ENCODE results near the gene BUB3.

BUB3 gene

DNA sequence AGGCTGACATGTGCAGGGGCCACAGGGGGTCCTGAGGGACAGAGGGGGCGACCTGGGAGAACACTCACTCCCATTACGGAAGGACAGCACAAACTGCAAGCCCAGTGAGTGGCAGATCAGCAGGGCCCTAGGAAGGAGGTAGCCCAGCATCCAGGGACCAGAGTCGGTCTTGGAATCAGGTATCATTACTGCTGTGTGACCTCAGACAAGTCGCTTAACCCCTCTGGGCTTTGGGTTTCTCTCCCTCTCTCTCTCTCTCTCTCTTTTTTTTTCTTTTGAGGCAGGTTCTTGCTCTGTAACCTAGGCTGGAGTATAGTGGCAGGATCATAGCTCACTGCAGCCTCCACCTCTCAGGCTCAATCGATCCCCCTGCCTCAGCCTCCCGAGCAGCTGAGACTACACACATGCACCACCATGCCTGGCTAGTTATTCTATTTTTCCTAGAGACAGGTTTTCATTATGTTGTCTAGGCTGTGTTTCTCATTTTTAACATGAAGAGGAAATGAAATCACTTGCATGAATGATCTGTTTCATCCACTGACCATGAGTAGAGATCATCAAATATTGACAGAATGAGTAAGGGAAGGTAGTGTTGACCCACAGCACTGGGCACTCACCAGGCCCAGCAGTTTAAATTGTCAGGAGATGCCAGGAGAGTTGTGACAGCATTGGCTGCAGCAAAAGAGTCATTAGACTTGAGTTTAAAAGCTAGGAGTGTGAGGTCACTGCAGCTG, 49.4 kb downstream of the BUB3 start:
- Histone ChIP-seq H3K36me3 (ENCODE audit: control insufficient read depth, insufficient read depth, low read length) (no peaks in the 10 kb centered on the region), H3K27me3 (replicated peaks; ENCODE audit: control insufficient read depth, insufficient read depth, low read length, poor library complexity, severe bottlenecking) (no peaks in the 10 kb centered on the region), H3K4me3 (ENCODE audit: insufficient read depth, low read depth, low read length, poor library complexity, severe bottlenecking) (no peak overlapping the region), H3K9me3 (ENCODE audit: control insufficient read depth, low read length) (no peaks in the 10 kb centered on the region), H3K27ac (ENCODE audit: insufficient read depth, low read length, poor library complexity, severe bottlenecking) (no peak overlapping the region), H3K4me1 (ENCODE audit: control insufficient read depth, insufficient read depth, low read length, poor library complexity, severe bottlenecking) (no peaks in the 10 kb centered on the region)
- DNase-seq: no peak

DNA sequence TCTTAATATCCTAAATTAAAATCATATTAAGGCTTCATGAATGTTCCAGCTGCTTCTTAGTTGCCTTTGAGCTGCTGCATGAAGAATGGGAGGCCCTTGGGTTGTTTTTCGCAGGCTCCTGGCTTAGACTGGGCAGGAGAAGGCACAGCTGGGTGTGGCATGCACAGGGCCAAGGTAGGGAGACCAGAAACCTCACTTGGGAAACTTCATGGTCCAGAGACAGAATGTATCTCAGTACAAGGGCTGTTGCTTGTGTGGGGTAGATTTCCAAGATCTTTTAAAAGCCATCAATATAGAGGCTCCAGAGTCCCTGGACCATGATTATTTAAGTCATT, 49.9 kb downstream of the BUB3 start:
- Histone ChIP-seq H3K27me3 (replicated peaks; ENCODE audit: control insufficient read depth, insufficient read depth, low read length, poor library complexity, severe bottlenecking) (no peaks in the 10 kb centered on the region), H3K27ac (ENCODE audit: insufficient read depth, low read length, poor library complexity, severe bottlenecking) (no peak overlapping the region), H3K9me3 (ENCODE audit: control insufficient read depth, low read length) (no peaks in the 10 kb centered on the region), H3K4me3 (ENCODE audit: insufficient read depth, low read depth, low read length, poor library complexity, severe bottlenecking) (no peak overlapping the region), H3K36me3 (ENCODE audit: control insufficient read depth, insufficient read depth, low read length) (no peaks in the 10 kb centered on the region), H3K4me1 (ENCODE audit: control insufficient read depth, insufficient read depth, low read length, poor library complexity, severe bottlenecking) (no peaks in the 10 kb centered on the region)
- DNase-seq: no peak

DNA sequence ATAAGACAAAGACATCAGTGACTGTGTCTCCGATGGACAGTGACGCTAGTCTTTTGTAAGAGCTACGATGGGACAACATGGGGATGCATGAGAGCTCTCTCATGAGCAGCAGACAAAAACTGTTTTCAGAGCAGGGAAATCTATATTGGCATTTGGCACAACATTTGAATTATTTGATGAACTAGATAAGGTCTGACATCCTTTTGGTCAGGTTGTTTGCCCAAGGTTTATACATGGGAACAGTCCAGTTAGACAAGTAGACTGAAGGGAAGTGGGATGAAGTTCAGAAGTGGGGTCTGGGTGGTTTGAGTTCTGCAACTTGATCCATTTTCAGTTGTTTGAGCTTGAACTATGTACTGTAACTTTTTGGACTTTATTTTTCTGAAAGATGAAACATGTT, 50.8 kb downstream of the BUB3 start:
- DNase-seq: no peak
- Histone ChIP-seq H3K9me3 (ENCODE audit: control insufficient read depth, low read length) (no peaks in the 10 kb centered on the region), H3K27me3 (replicated peaks; ENCODE audit: control insufficient read depth, insufficient read depth, low read length, poor library complexity, severe bottlenecking) (no peaks in the 10 kb centered on the region), H3K27ac (ENCODE audit: insufficient read depth, low read length, poor library complexity, severe bottlenecking) (no peak overlapping the region), H3K36me3 (ENCODE audit: control insufficient read depth, insufficient read depth, low read length) (no peaks in the 10 kb centered on the region), H3K4me3 (ENCODE audit: insufficient read depth, low read depth, low read length, poor library complexity, severe bottlenecking) (no peak overlapping the region), H3K4me1 (ENCODE audit: control insufficient read depth, insufficient read depth, low read length, poor library complexity, severe bottlenecking) (no peaks in the 10 kb centered on the region)

DNA sequence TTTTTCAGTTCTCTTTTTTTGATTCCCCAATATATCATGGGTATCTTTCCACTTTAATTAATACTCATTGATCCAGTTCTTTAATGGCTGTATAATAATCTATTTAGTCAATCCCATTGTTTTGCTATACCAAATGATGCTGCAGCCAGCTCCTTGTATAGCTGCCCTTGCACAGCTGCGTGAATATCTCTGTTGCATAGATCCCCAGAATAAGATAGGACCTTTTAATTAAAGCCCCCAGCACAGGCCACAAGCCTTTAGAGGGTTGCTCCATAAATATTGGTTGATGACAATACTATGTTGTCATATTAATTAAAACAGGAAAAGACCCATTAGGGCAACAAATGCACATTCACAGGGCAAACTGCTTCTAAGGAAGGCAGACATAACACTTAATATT, 57.9 kb downstream of the BUB3 start:
- Histone ChIP-seq H3K4me1 (ENCODE audit: control insufficient read depth, insufficient read depth, low read length, poor library complexity, severe bottlenecking) (no peaks in the 10 kb centered on the region), H3K9me3 (ENCODE audit: control insufficient read depth, low read length) (no peaks in the 10 kb centered on the region), H3K27ac (ENCODE audit: insufficient read depth, low read length, poor library complexity, severe bottlenecking) (no peak overlapping the region), H3K4me3 (ENCODE audit: insufficient read depth, low read depth, low read length, poor library complexity, severe bottlenecking) (no peak overlapping the region), H3K36me3 (ENCODE audit: control insufficient read depth, insufficient read depth, low read length) (no peaks in the 10 kb centered on the region), H3K27me3 (replicated peaks; ENCODE audit: control insufficient read depth, insufficient read depth, low read length, poor library complexity, severe bottlenecking) (no peaks in the 10 kb centered on the region)
- DNase-seq: no peak

DNA sequence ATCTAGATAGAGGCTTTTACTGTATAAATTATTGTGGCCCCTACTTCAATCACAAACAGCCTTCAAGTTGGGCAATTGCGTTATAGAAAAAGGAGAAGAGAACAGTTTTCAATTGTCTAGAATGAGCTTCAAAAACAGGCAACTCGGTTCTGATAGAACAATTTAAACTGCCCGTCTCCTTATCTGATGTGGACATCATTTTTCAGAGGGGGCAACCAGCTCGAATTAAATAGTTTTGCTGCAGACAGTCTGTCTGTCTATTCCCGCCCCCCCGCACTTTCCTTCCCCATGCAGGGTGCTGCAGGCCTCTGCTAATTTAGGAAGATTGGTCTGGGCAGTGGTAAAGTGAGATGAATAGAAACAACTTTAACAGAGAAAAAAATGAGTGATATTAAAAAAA, 58.4 kb downstream of the BUB3 start:
- H3K27ac ChIP-seq (ENCODE audit: insufficient read depth, low read length, poor library complexity, severe bottlenecking): no peak overlapping the region
- no peaks in the 10 kb centered on the region for H3K4me1 ChIP-seq (ENCODE audit: control insufficient read depth, insufficient read depth, low read length, poor library complexity, severe bottlenecking)
- H3K36me3 ChIP-seq (ENCODE audit: control insufficient read depth, insufficient read depth, low read length): no peaks in the 10 kb centered on the region
- H3K27me3 ChIP-seq (replicated peaks; ENCODE audit: control insufficient read depth, insufficient read depth, low read length, poor library complexity, severe bottlenecking): no peaks in the 10 kb centered on the region
- DNase-seq: no peak
- no peaks in the 10 kb centered on the region for H3K9me3 ChIP-seq (ENCODE audit: control insufficient read depth, low read length)
- H3K4me3 ChIP-seq (ENCODE audit: insufficient read depth, low read depth, low read length, poor library complexity, severe bottlenecking): no peak overlapping the region

DNA sequence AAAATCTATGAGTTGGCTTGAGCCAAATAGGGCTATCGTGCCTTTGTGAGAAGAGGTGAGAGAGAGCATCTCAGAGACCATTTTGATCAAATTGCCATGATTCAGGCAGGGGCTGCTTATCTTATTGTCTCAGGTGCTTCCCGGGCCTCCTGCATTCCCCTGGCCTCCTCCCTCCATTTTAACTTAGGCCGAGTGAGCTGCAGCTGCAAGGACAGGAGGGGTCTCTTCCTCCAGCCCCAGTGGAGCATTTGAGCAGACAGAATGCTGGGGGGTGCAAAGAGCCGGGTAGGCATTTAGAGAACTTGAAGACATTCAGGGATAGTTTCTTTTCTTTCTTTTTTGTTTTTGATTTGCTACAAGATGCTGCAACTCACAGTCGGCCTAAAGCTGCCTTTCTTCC, 59.0 kb downstream of the BUB3 start:
- Histone ChIP-seq H3K36me3 (ENCODE audit: control insufficient read depth, insufficient read depth, low read length) (no peaks in the 10 kb centered on the region), H3K4me1 (ENCODE audit: control insufficient read depth, insufficient read depth, low read length, poor library complexity, severe bottlenecking) (no peaks in the 10 kb centered on the region), H3K27ac (ENCODE audit: insufficient read depth, low read length, poor library complexity, severe bottlenecking) (no peak overlapping the region), H3K4me3 (ENCODE audit: insufficient read depth, low read depth, low read length, poor library complexity, severe bottlenecking) (no peak overlapping the region), H3K9me3 (ENCODE audit: control insufficient read depth, low read length) (no peaks in the 10 kb centered on the region), H3K27me3 (replicated peaks; ENCODE audit: control insufficient read depth, insufficient read depth, low read length, poor library complexity, severe bottlenecking) (no peaks in the 10 kb centered on the region)
- no peak for DNase-seq
